PC-3 (cell line): ENCODE measurements around the gene ZNF862. TPM values are rescaled to one million over a fixed set of nuclear protein-coding genes. Genes with fewer than 3 reads are reported as not detected.
A peak's percentile ranks its signal among the peaks of the same experiment; 100 is the strongest.

Experiments
- ATAC-seq: fragments of 200-7000 bp; cut with Tn5 transposase; 2 replicates; pipeline ENCODE4 v1.9.1; 2020; ENCODE audit warnings: mild to moderate bottlenecking, moderate library complexity
- Bru-seq: library from RNA; stranded (reverse); fragments of 400-500 nt; gene quantifications from one replicate; lab custom pipeline; 2021; lab: Mats Ljungman, UMichigan
- BruChase-seq, 2 experiments: library from RNA; stranded (reverse); fragments of 400-500 nt; gene quantifications; one replicate each; lab custom pipeline; 2021; lab: Mats Ljungman, UMichigan
- BruUV-seq: library from RNA; stranded (reverse); fragments of 400-500 nt; replicated peaks from 2 replicates; lab custom pipeline; 2021; lab: Mats Ljungman, UMichigan
- CTCF ChIA-PET: fragments of 300-600 bp; sonication (Branson Sonifier 250); formaldehyde crosslinking; loops from one replicate; lab custom pipeline; 2022; ENCODE audit warnings: antibody characterized with exemption; lab: Charles Lee
- POLR2A ChIA-PET: fragments of 300-600 bp; sonication (Branson Sonifier 250); formaldehyde crosslinking; loops from one replicate; lab custom pipeline; 2022; ENCODE audit warnings: antibody characterized with exemption; ENCODE audit not compliant: unreplicated experiment; lab: Charles Lee
- DNase-seq: peaks from one replicate; pipeline ENCODE4 v3.0.0-alpha.2; 2015
- H2AFZ ChIP-seq: fragments of 300-600 bp; sonication (generic); 2 replicates; pipeline ENCODE4 v1.6.0; 2016; ENCODE audit warnings: antibody characterized with exemption, low read length
- H3F3A ChIP-seq: fragments of 300-600 bp; sonication (generic); one replicate; pipeline ENCODE4 v1.6.0; 2017; ENCODE audit warnings: antibody characterized with exemption, low read length, control low read depth, mild to moderate bottlenecking; ENCODE audit not compliant: unreplicated experiment
- H3K27ac ChIP-seq: fragments of 300-600 bp; sonication (generic); 2 replicates; pipeline ENCODE4 v1.5.1; 2016; ENCODE audit warnings: mild to moderate bottlenecking, low read length
- H3K27me3 ChIP-seq: fragments of 300-600 bp; sonication (generic); 2 replicates; pipeline ENCODE4 v1.6.1; 2016; ENCODE audit warnings: low read length, mixed read lengths
- H3K36me3 ChIP-seq: fragments of 300-600 bp; sonication (generic); 2 replicates; pipeline ENCODE4 v1.6.1; 2016; ENCODE audit warnings: low read depth, mixed run types, low read length, mixed read lengths
- H3K4me1 ChIP-seq: fragments of 300-600 bp; sonication (generic); 2 replicates; pipeline ENCODE4 v1.5.1; 2016; ENCODE audit warnings: low read length; ENCODE audit not compliant: insufficient read depth
- H3K4me2 ChIP-seq: fragments of 300-600 bp; sonication (generic); 2 replicates; pipeline ENCODE4 v1.6.0; 2016; ENCODE audit warnings: low read length
- H3K4me3 ChIP-seq: fragments of 300-600 bp; sonication (generic); 2 replicates; pipeline ENCODE4 v1.5.1; 2016; ENCODE audit warnings: mild to moderate bottlenecking, low read length, mixed read lengths
- H3K79me2 ChIP-seq: fragments of 300-600 bp; sonication (generic); 2 replicates; pipeline ENCODE4 v1.6.1; 2017; ENCODE audit warnings: low read length, mixed read lengths
- H3K9ac ChIP-seq: fragments of 300-600 bp; sonication (generic); 2 replicates; pipeline ENCODE4 v1.6.0; 2016; ENCODE audit warnings: mild to moderate bottlenecking, low read length
- H3K9me2 ChIP-seq: fragments of 300-600 bp; sonication (generic); replicated peaks from 2 replicates; pipeline ENCODE4 v1.6.1; 2016; ENCODE audit warnings: mixed run types, low read length, mixed read lengths
- H3K9me3 ChIP-seq: fragments of 300-600 bp; sonication (generic); 2 replicates; pipeline ENCODE4 v1.6.1; 2016; ENCODE audit warnings: low read length, mixed read lengths
- H4K20me1 ChIP-seq: fragments of 300-600 bp; sonication (generic); 2 replicates; pipeline ENCODE4 v1.6.1; 2016; ENCODE audit warnings: low read length, mixed read lengths
- CTCF ChIP-seq: fragments of 300-600 bp; sonication (generic); conservative IDR thresholded peaks from 2 replicates; pipeline ENCODE4 v1.5.1; 2017; ENCODE audit warnings: antibody characterized with exemption, low read depth, mild to moderate bottlenecking, low read length
- EZH2 ChIP-seq: fragments of 300-600 bp; sonication (generic); IDR thresholded peaks from one replicate; pipeline ENCODE4 v1.6.1; 2017; ENCODE audit warnings: antibody characterized with exemption, mild to moderate bottlenecking, low read length; ENCODE audit not compliant: unreplicated experiment
- EZH2phosphoT487 ChIP-seq: fragments of 300-600 bp; sonication (generic); IDR thresholded peaks from 2 replicates; pipeline ENCODE4 v1.6.1; 2018; ENCODE audit warnings: mild to moderate bottlenecking, antibody characterized with exemption, low read length, borderline replicate concordance
- intact Hi-C: fragments of 100-400 bp; cut with micrococcal nuclease; formaldehyde crosslinking; loops from 2 replicates; pipeline ENCODE4 v1.9.0; 2023
- long read RNA-seq: library from polyadenylated mRNA; unstranded; transcript quantifications from one replicate; pipeline ENCODE4 v2.0.0, GENCODE V29; 2021; ENCODE audit not compliant: unreplicated experiment
- total RNA-seq: library from RNA; depleted of rRNA; stranded (reverse); fragments of >200 nt; gene quantifications from 2 replicates; pipeline ENCODE4 v1.2.3, GENCODE V29; 2014; rRNA removed

ZNF862 gene
- 3.0 and 15.1 TPM in 2 replicates for total RNA-seq
- Bru-seq, nascent RNA, result percentile 66 among the genes with signal in this experiment
- percentile 81 among the genes with signal in this experiment for BruChase-seq, experiment 1, labeled RNA remaining after a 6-hour chase
- BruChase-seq, experiment 2, labeled RNA remaining after a 2-hour chase, result percentile 85 among the genes with signal in this experiment
- long read RNA-seq, partial matches to known transcripts, result 13 of 63 reads
- long read RNA-seq, other reads (novel, unspliced or antisense), result 50 of 63 reads

DNA sequence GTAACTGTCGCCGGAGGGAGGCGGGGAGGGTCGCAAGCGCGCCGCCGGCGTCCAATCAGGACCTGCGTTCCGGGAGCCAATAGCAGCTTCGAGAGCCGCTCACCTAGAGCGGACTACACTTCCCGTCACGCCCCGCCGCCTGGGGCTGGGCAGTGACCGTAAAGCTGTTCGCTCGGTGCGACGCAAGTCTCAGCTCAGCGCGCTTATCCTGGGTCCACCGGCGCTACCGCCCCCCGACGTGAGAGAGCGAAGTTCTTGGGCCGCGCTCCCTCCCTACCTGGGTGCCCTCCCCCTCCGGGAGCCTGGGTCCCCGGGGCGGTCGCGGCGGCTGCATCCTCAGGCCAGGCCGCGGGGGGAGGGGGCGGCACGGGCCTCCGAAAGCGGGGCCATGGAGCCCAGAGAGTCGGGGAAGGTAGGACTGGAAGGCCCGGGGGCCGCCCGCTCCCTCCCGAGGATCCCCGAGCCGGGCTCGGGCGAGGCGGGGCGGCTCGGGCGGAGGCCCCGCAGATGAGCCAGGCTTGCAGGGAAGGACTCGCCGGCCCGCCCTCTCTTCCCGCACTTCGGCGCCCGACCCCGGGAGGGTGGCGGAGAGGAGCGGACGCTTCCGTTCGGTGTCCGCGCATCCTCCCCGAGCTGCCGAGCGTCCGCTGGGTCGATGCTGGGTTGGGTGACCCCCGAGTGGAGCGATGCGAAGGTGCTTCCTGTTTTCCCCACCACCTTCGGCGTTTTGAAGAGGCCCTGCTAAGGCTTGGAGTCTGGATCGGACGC is at the start of gene ZNF862:
Gene ZNF862, plus strand, starts transcription at position 152 of the 768 bp plus-strand sequence. Its CDS starts 237 bp downstream, at position 389.
- TF ChIP-seq EZH2phosphoT487, result no peak
- no peak for TF ChIP-seq CTCF
- no peak for TF ChIP-seq EZH2
- H3F3A ChIP-seq, result no peaks in the 10 kb centered on the region
- ChIA-PET CTCF (no interaction called here), POLR2A (no interaction called here)
- H3K79me2 ChIP-seq, result peaks cover 12% of the 10 kb centered on the region
- H3K9me2 ChIP-seq, result no peaks in the 10 kb centered on the region
- H3K36me3 ChIP-seq, result no peaks in the 10 kb centered on the region
- BruUV-seq, result no TSS peak
- peak; percentile 96 for DNase-seq
- H4K20me1 ChIP-seq, result peaks cover 5% of the 10 kb centered on the region; the same call in 1 of the 2 replicates
- H2AFZ ChIP-seq, result peak within 1 kb of the TSS; percentile 81
- peak within 1 kb of the TSS; percentile 84 for H3K4me3 ChIP-seq
- intact Hi-C loops, result loop anchor here (1.0 to 5.0 kb wide), 2 partner anchors 35 to 66 kb away; partner anchors contain the start of genes ATP6V0E2 and ZNF467
- H3K27me3 ChIP-seq, result no peaks in the 10 kb centered on the region
- H3K27ac ChIP-seq, result no peak within 1 kb of the TSS
- H3K4me1 ChIP-seq, result peaks cover 11% of the 10 kb centered on the region
- ATAC-seq, result peak; percentile 97
- peak within 1 kb of the TSS; percentile 90 for H3K4me2 ChIP-seq
- H3K9me3 ChIP-seq, result no peaks in the 10 kb centered on the region
- peak within 1 kb of the TSS; percentile 82 for H3K9ac ChIP-seq

- no peak for ATAC-seq
- intact Hi-C loops, result no loop called here
- POLR2A ChIA-PET, result no interaction called here
These were observed 49.1 kb upstream of the ZNF862 start for GRCh38 chr7:149789101-149789500.

More at GRCh38 chr7:149789101-149789500, 49.1 kb upstream of the ZNF862 start:
- Histone ChIP-seq H3K9ac (no peak overlapping the region), H2AFZ (no peak overlapping the region), H4K20me1 (no peaks in the 10 kb centered on the region), H3K9me3 (no peaks in the 10 kb centered on the region), H3K79me2 (no peaks in the 10 kb centered on the region), H3K27ac (no peak overlapping the region), H3K4me1 (no peaks in the 10 kb centered on the region), H3K4me2 (no peak overlapping the region), H3K27me3 (no peaks in the 10 kb centered on the region), H3K9me2 (no peaks in the 10 kb centered on the region), H3F3A (no peaks in the 10 kb centered on the region), H3K4me3 (no peak overlapping the region), H3K36me3 (no peaks in the 10 kb centered on the region)
- TF ChIP-seq EZH2 (no peak), EZH2phosphoT487 (no peak), CTCF (no peak)
- no TSS peak for BruUV-seq
- CTCF ChIA-PET, result no interaction called here
- DNase-seq, result no peak
